Ovary (tissue), 9 donors: ENCODE data around the gene PLAGL2. TPM values are rescaled to one million over a fixed set of nuclear protein-coding genes. Genes with fewer than 3 reads are reported as not detected.

ENCODE experiments used
- DNase-seq, 5 donors: peaks; one replicate each; pipeline ENCODE4 v3.0.0-alpha.2; 2019 to 2020
- H3K27ac ChIP-seq, 2 donors: fragments of 200-600 bp; one replicate each; pipeline versions ENCODE4 v1.5.1 to v1.8.0; 2019 to 2022
- H3K27me3 ChIP-seq: fragments of 200-600 bp; one replicate; pipeline ENCODE4 v1.8.0; 2022
- H3K36me3 ChIP-seq: fragments of 200-600 bp; sonication (generic); one replicate; pipeline ENCODE4 v1.5.1; 2019
- H3K4me1 ChIP-seq: one replicate; pipeline ENCODE4 v1.8.1; 2013; ENCODE audit warnings: mild to moderate bottlenecking, moderate library complexity; ENCODE audit not compliant: insufficient read depth
- H3K4me3 ChIP-seq: fragments of 200-600 bp; sonication (generic); one replicate; pipeline ENCODE4 v1.5.1; 2017
- H3K9me3 ChIP-seq, 2 donors: fragments of 200-600 bp in 1 of 2; sonication (generic) in 1 of 2; one replicate each; pipeline versions ENCODE4 v1.5.1 to v1.8.1; 2013 to 2019; ENCODE audit warnings: mild to moderate bottlenecking in 1 of 2, moderate library complexity in 1 of 2
- CTCF ChIP-seq, 3 donors: fragments of 450-650 bp in 2 of 3; fragments of 200-600 bp in 1 of 3; IDR thresholded peaks; one replicate each; pipeline versions ENCODE4 v1.5.1 to v1.8.0; 2016 to 2022; ENCODE audit warnings: antibody characterized with exemption in 3 of 3, mild to moderate bottlenecking in 1 of 3
- EP300 ChIP-seq: sonication (generic); formaldehyde crosslinking; IDR thresholded peaks from one replicate; pipeline ENCODE4 v1.6.1; 2017; ENCODE audit warnings: antibody characterized with exemption
- POLR2A ChIP-seq: fragments of 450-650 bp; IDR thresholded peaks from one replicate; pipeline ENCODE4 v1.6.1; 2017; ENCODE audit warnings: antibody characterized with exemption, mild to moderate bottlenecking, moderate library complexity
- WGBS, 3 donors: extraction: QIAGEN DNeasy Blood & Tissue Kit in 1 of 3; methylation state at CpG; one replicate each; pipeline versions ENCODE4 v1.1.5 to v1.1.7; 2013 to 2017; 5-methylcytosine and 5-hydroxymethylcytosine counted together
- intact Hi-C, 4 donors: fragments of 100-400 bp; cut with DNase I; formaldehyde crosslinking; loops; one replicate each; pipeline versions ENCODE4 v1.11.0 to v1.15.1; 2022 to 2023
- polyA plus RNA-seq, 2 donors: library from polyadenylated mRNA; stranded (reverse); fragments of 200-250 nt in 1 of 2; fragments of 350-450 nt in 1 of 2; fragmentation: Illumina TruSeq in 1 of 2; extraction: RNeasy Lipid Tissue Mini Kit (QIAGEN cat#74804) in 1 of 2; gene quantifications; one replicate each; pipeline ENCODE4 v1.2.3, GENCODE V29; 2013 to 2014
- total RNA-seq, 7 donors: library from RNA; depleted of rRNA in 2 of 7; stranded (reverse); fragments of >200 nt in 2 of 7; fragmentation: NEBNext Ultra II Directional in 3 of 7; extraction: Animal tissue kit (Norgen Biotek cat#: 25700) in 3 of 7; gene quantifications; one replicate each; pipeline versions ENCODE4 v1.1.0 to v1.2.4, GENCODE V29; 2016 to 2023
- donor health status: DM: no; HTN: no; CAD: no; lungs with moderate emphysema.
- donor health status: DM: no; HTN: no; CAD: no.
- donor health status: Bipolar disorder and iron deficiency.
- donor health status: DM: yes; HTN: yes; CAD: no.
- donor health status: DM: no; HTN: no; CAD: no.
- donor health status: DM: yes; HTN: yes; CAD: no.

Gene PLAGL2
- total and polyA plus RNA-seq, 9 donors: 5.4 to 21.8 (median 14.7) TPM

GRCh38 chr20:32213870-32214269 lies 6.3 kb upstream of the PLAGL2 start:
- WGBS, 3 donors: 93 to 98% (median 97%) methylated on average over 1 of the region's 1 CpG
- TF ChIP-seq EP300 (no peak), CTCF (IDR thresholded peaks at IDR 0.05) (no peak), POLR2A (no peak)
- H3K4me1 ChIP-seq: peaks cover 2% of the 10 kb centered on the region
- no peaks in the 10 kb centered on the region for H3K27me3 ChIP-seq
- H3K36me3 ChIP-seq: no peaks in the 10 kb centered on the region
- intact Hi-C loops: no loop called here
- no peak overlapping the region for H3K4me3 ChIP-seq
- no peaks in the 10 kb centered on the region for H3K9me3 ChIP-seq
- no peak overlapping the region for H3K27ac ChIP-seq
- DNase-seq: no peak

- intact Hi-C loops: loop anchor here in 1 of 4 donors (10.0 kb wide), 1 partner anchor 275 kb away; no protein-coding TSS in a partner anchor
- Histone ChIP-seq H3K27me3 (no peaks in the 10 kb centered on the region), H3K9me3 (no peaks in the 10 kb centered on the region), H3K4me3 (no peak overlapping the region), H3K36me3 (no peaks in the 10 kb centered on the region), H3K27ac (no peak overlapping the region), H3K4me1 (peaks cover 10% of the 10 kb centered on the region)
- WGBS, 3 donors: 60 to 71% (median 66%) methylated on average over 9 of the region's 9 CpGs
- TF ChIP-seq CTCF (IDR thresholded peaks at IDR 0.05) (no peak), EP300 (no peak), POLR2A (no peak)
- DNase-seq: no peak
These were observed 2.5 kb upstream of the PLAGL2 start for GRCh38 chr20:32209850-32210605.

- no peaks in the 10 kb centered on the region for H3K27me3 ChIP-seq
- no peaks in the 10 kb centered on the region for H3K9me3 ChIP-seq
- no peaks in the 10 kb centered on the region for H3K36me3 ChIP-seq
- intact Hi-C loops: loop anchor here in 1 of 4 donors (10.0 kb wide), 1 partner anchor 276 kb away; no protein-coding TSS in a partner anchor
- TF ChIP-seq EP300 (no peak), CTCF (IDR thresholded peaks at IDR 0.05) (no peak), POLR2A (no peak)
- H3K4me1 ChIP-seq: peaks cover 10% of the 10 kb centered on the region
- DNase-seq: no peak
- 38 to 49% (median 45%) methylated on average over 13 of the region's 13 CpGs for WGBS, 3 donors
- peak overlapping the region; percentile 91 for H3K4me3 ChIP-seq
- H3K27ac ChIP-seq: no peak overlapping the region
These were observed 1.1 kb upstream of the PLAGL2 start for GRCh38 chr20:32208499-32209154.

- no peaks in the 10 kb centered on the region for H3K27me3 ChIP-seq
- peaks cover 12% of the 10 kb centered on the region for H3K4me1 ChIP-seq
- intact Hi-C loops: loop anchor here in 1 of 4 donors (10.0 kb wide), 1 partner anchor 278 kb away; no protein-coding TSS in a partner anchor
- peak overlapping the region; percentile 85 to 94 for H3K27ac ChIP-seq
- H3K9me3 ChIP-seq: no peaks in the 10 kb centered on the region
- H3K4me3 ChIP-seq: peak overlapping the region; percentile 91
- TF ChIP-seq CTCF (IDR thresholded peaks at IDR 0.05) (no peak), POLR2A (no peak), EP300 (no peak)
- DNase-seq: peak in 2 of 5 donors; percentile 26 to 42
- WGBS, 3 donors: 2 to 5% (median 5%) methylated on average over 15 to 40 of the region's 40 CpGs
- H3K36me3 ChIP-seq: no peaks in the 10 kb centered on the region
These were observed 550 bp downstream of the PLAGL2 start for GRCh38 chr20:32206760-32207625.
